ENCODE results near the gene MAN2A1.

GRCh38 chr5:109653561-109654239, 36.0 kb upstream of the MAN2A1 start:
- TF ChIP-seq POLR2A (IDR thresholded peaks at IDR 0.05) (no peak), CTCF (IDR thresholded peaks at IDR 0.05) (no peak)
